ENCODE measurements around the gene SLC39A11. TPM values are rescaled to one million over a fixed set of nuclear protein-coding genes. Genes with fewer than 3 reads are reported as not detected.

SLC39A11 gene
- total and polyA plus RNA-seq, 2 of the 13 experiments (the other 11 are each of a cell fraction or from before 2014, with no cell fraction given): 17.2 to 31.5 TPM

- no peak for TF ChIP-seq BCL3 (CRISPR knock-in tag; IDR thresholded peaks at IDR 0.05)
- peak; percentile 58 for TF ChIP-seq ZFP36 (IDR thresholded peaks at IDR 0.05; ENCODE audit: borderline replicate concordance, low read depth, low read length, partially characterized antibody)
- TF ChIP-seq ARID4A (CRISPR knock-in tag; IDR thresholded peaks at IDR 0.05; ENCODE audit: borderline replicate concordance): no peak; the same call in 1 of the 2 replicates
- no peak for TF ChIP-seq HNRNPUL1 (IDR thresholded peaks at IDR 0.05; ENCODE audit: low read depth, low read length)
- TF ChIP-seq YEATS2 (CRISPR knock-in tag; IDR thresholded peaks at IDR 0.05; ENCODE audit: borderline replicate concordance): no peak; the same call in 1 of the 2 replicates
- TF ChIP-seq ATRX (CRISPR knock-in tag; IDR thresholded peaks at IDR 0.05; ENCODE audit: borderline replicate concordance): no peak
- TF ChIP-seq XRCC5 (optimal IDR thresholded peaks at IDR 0.05; ENCODE audit: low read length): peak; percentile 88
- no peak for TF ChIP-seq ARID2 (CRISPR knock-in tag; IDR thresholded peaks at IDR 0.05; ENCODE audit: borderline replicate concordance)
- TF ChIP-seq HIVEP1 (CRISPR knock-in tag; IDR thresholded peaks at IDR 0.05): no peak
- TF ChIP-seq FOSL1 (CRISPR knock-in tag; IDR thresholded peaks at IDR 0.05; ENCODE audit: borderline replicate concordance): no peak
- no peak for TF ChIP-seq SRY (CRISPR knock-in tag; IDR thresholded peaks at IDR 0.05)
- TF ChIP-seq CEBPG (CRISPR knock-in tag; IDR thresholded peaks at IDR 0.05): 0 out of 2 replicates have a peak, but pooled peaks have one; percentile 13
- TF ChIP-seq ZNF576 (CRISPR knock-in tag; IDR thresholded peaks at IDR 0.05): no peak
- no peak for TF ChIP-seq MLXIP (CRISPR knock-in tag; IDR thresholded peaks at IDR 0.05; ENCODE audit: borderline replicate concordance)
- TF ChIP-seq ZEB1 (IDR thresholded peaks at IDR 0.05; ENCODE audit: insufficient replicate concordance, low read depth): no peak
- no peak for TF ChIP-seq E2F5 (CRISPR knock-in tag; conservative IDR thresholded peaks at IDR 0.05)
- no peak for TF ChIP-seq CENPT (CRISPR knock-in tag; IDR thresholded peaks at IDR 0.05; ENCODE audit: low read depth)
- TF ChIP-seq JARID2 (CRISPR knock-in tag; IDR thresholded peaks at IDR 0.05; ENCODE audit: insufficient replicate concordance): peak; percentile 81
- peak; percentile 54 for TF ChIP-seq YY1 (IDR thresholded peaks at IDR 0.05; ENCODE audit: insufficient read depth, insufficient replicate concordance, low read depth, low read length)
Observed at GRCh38 chr17:72725433-72726068, 366.9 kb downstream of the SLC39A11 start (continued).

Measured in HepG2 (cell line).